ENCODE data around the gene SH3GL2.
"Not testable (repeated sequence)": the region's sequence is repeated elsewhere in the genome, so short reads cannot be mapped to it uniquely, and the experiment has no call there.

DNA sequence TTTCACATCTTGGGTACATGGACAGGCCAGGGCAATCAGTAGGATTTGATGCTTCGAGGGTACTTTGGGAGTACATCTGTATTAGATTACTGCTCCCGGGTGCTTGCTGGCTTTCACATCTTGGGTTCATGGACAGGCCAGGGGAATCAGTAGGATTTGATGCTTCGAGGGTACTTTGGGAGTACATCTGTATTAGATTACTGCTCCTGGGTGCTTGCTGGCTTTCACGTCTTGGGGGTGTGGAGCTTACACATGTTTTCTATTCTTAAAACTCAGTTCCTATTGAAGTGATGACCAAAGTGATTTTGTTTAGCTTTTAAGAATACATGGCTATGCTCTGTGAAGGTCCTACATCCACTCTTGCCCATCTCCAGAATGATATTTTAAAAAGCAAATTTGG is 186.3 kb downstream of the SH3GL2 start:
- TF ChIP-seq, protein P1, sequence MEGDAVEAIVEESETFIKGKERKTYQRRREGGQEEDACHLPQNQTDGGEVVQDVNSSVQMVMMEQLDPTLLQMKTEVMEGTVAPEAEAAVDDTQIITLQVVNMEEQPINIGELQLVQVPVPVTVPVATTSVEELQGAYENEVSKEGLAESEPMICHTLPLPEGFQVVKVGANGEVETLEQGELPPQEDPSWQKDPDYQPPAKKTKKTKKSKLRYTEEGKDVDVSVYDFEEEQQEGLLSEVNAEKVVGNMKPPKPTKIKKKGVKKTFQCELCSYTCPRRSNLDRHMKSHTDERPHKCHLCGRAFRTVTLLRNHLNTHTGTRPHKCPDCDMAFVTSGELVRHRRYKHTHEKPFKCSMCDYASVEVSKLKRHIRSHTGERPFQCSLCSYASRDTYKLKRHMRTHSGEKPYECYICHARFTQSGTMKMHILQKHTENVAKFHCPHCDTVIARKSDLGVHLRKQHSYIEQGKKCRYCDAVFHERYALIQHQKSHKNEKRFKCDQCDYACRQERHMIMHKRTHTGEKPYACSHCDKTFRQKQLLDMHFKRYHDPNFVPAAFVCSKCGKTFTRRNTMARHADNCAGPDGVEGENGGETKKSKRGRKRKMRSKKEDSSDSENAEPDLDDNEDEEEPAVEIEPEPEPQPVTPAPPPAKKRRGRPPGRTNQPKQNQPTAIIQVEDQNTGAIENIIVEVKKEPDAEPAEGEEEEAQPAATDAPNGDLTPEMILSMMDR (IDR thresholded peaks at IDR 0.05): not testable (repeated sequence)
- TF ChIP-seq POLR2A (IDR thresholded peaks at IDR 0.05): not testable (repeated sequence)
